ENCODE results near the gene ZNF536.

ZNF536 gene

DNA sequence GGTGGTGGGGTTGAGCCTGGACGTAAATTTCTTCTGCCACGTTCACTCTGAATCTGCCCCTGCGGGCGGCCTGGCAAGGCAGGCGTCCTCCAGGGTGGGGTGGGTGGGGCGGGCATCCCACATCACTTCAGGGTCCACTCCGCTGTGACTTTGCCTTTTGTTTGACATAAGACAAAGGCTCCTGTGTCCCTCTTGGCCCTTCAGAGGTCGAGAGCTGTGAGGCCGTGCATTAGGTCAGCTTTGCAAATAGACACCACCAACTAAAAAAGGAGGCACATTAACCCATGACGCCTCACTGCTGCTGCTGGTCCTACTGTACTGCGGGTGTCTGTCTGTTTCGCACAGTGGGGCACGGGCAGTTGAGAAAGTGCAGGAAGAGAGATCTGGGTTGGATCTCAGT lies 10.5 kb upstream of the ZNF536 start:
- POLR2A ChIA-PET (ENCODE audit: low non-redundant PET): no interaction called here
- DNase-seq (ENCODE audit: low spot score): no peak
- TF ChIP-seq, protein P1, sequence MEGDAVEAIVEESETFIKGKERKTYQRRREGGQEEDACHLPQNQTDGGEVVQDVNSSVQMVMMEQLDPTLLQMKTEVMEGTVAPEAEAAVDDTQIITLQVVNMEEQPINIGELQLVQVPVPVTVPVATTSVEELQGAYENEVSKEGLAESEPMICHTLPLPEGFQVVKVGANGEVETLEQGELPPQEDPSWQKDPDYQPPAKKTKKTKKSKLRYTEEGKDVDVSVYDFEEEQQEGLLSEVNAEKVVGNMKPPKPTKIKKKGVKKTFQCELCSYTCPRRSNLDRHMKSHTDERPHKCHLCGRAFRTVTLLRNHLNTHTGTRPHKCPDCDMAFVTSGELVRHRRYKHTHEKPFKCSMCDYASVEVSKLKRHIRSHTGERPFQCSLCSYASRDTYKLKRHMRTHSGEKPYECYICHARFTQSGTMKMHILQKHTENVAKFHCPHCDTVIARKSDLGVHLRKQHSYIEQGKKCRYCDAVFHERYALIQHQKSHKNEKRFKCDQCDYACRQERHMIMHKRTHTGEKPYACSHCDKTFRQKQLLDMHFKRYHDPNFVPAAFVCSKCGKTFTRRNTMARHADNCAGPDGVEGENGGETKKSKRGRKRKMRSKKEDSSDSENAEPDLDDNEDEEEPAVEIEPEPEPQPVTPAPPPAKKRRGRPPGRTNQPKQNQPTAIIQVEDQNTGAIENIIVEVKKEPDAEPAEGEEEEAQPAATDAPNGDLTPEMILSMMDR (conservative IDR thresholded peaks at IDR 0.05; ENCODE audit: low read depth): no peak
- H3K27ac ChIP-seq: no peak overlapping the region
- CTCF ChIA-PET: no interaction called here

DNA sequence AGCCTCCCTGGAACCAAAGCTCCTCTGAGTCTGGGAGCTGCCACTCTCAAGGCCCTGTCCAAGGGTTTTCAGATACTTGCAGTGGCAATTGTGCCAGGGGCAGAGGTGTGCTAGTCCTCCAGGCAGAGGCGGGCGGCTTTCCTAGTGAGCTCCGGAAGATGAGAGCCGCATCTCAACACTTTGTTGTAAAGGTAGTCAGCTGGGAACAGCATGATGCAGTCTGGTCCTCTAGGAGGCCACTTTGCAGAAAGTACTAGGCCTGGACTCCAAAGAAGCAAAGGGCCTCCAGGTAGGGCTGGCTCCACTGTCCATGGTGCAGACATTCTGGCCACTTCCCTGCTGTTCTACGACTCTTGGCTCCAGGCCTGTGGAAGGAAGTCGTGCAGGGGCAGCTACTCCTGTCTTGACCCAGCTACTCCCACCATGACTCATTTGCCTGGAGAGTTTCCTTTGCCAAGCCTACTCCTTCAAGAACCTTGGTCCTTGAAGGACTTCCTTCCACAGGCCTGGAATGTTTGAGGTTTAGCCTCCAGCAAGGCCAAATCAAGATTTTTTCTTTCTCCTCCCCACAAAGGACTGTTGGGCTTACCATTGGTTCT lies 9.9 kb upstream of the ZNF536 start:
- no peak overlapping the region for H3K27ac ChIP-seq
- DNase-seq (ENCODE audit: low spot score): no peak
- POLR2A ChIA-PET (ENCODE audit: low non-redundant PET): no interaction called here
- TF ChIP-seq, protein P1 (conservative IDR thresholded peaks at IDR 0.05; ENCODE audit: low read depth): no peak
- CTCF ChIA-PET: interaction anchor here (0.7 kb wide), 1 partner anchor 146 kb away, joined by 3 read pairs; no protein-coding TSS in a partner anchor

DNA sequence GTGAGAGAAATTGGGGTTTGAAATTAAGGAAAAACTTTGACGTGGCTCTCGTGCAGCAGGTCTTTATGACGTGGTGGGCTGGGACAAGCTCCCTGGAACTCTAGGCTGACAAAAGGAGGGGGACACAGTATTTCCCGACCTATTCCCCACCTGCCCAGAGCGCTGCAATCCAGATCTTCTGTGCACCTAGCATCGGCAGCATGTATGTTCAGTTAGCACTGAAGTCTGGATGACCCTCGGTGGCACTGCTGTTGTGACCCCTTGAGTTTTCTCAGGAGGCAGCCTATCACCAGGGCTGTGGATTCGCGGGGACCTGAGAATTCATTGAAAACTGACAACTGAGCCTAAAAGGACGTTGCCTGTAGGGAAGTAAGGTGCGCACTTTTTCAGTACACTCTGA lies 9.1 kb upstream of the ZNF536 start:
- ChIA-PET POLR2A (ENCODE audit: low non-redundant PET) (no interaction called here), CTCF (interaction anchor here (0.7 kb wide), 1 partner anchor 147 kb away, joined by 3 read pairs; no protein-coding TSS in a partner anchor)
- DNase-seq (ENCODE audit: low spot score): no peak
- no peak overlapping the region for H3K27ac ChIP-seq
- TF ChIP-seq, protein P1 (conservative IDR thresholded peaks at IDR 0.05; ENCODE audit: low read depth): no peak

DNA sequence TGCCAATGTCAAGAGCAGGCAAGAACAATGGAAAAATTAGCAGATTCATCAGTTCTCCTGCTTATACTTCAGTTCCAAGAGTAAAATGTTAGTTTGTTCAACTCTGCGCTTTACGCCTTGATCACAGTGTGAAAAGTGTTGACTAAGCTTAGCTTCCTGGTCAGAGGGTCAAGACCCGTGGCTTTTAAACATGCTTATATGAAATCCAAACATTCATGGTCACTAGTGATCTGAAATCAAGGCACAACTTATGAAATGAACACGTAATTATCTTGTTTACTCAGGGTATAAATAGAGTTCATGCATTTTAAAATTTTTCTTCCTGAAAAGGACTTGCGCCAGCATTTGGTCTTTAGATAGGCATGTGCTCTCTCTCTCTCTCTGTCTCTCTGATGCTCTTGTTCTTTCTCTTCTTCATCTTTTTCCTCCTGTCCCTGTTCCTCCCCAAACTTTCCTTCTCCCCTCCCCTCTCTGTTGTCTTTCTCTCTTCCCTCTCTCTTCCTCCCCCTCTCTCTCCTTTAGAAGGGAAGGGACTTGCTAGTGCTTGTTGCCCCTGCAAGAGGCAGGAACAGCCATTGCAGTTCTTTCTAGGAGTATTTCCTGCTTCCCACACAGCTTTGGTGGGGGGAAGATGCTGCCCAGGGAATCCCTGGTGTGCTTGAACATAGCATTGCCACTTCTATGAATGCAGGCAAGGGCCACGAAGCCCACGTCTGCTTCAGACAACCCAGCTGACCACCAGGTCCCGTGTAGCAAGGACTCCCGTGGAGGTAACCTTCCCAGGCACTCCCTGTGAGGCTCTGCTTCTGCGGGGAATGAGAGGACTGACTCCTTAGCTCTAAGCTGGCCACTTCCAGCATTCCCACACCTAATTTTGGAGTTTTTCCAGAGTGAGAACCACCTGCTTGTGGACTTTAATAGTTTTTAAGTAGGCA lies 7.1 kb upstream of the ZNF536 start:
- POLR2A ChIA-PET (ENCODE audit: low non-redundant PET): no interaction called here
- TF ChIP-seq, protein P1 (conservative IDR thresholded peaks at IDR 0.05; ENCODE audit: low read depth): no peak
- DNase-seq (ENCODE audit: low spot score): no peak
- H3K27ac ChIP-seq: no peak overlapping the region
- CTCF ChIA-PET: no interaction called here

DNA sequence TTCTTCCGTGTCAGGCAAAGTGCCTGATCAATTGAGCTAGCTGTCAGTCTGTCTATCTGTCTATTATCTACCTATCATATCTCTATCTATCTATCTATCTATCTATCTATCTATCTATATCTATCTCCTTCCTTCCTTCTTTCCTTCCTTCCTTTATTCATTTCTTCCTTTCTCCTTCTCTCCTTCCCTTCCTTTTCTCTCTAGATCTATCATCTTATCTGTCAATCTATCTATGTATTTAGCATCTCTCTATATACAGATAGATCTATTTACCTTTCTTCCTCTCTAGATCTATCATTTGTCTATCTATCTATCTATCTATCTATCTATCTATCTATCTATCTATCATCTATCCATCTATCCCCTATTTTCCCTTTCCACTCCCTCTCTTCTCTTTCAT lies 5.9 kb upstream of the ZNF536 start:
- no peak overlapping the region for H3K27ac ChIP-seq
- no peak for DNase-seq (ENCODE audit: low spot score)
- ChIA-PET CTCF (no interaction called here), POLR2A (ENCODE audit: low non-redundant PET) (no interaction called here)
- TF ChIP-seq, protein P1 (conservative IDR thresholded peaks at IDR 0.05; ENCODE audit: low read depth): no peak

DNA sequence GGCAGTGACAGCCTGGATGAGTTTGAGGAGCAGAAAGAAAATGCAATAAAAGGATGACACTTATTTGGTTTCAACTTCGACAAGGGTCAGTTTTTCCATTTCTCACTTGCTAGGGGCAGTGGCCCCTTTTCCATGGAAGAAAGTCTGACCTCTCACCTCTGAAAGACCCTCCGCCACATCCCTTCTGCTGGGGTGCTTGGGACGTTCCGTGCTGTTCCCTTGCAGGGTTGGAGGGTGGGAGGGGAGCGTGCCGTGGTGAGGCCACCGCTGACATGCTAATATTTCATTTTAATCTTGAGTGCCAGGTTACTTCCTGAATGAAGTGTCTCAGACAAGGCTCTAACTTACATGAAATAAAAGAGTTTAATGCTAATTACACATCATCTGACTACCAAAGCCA lies 5.2 kb upstream of the ZNF536 start:
- no peak overlapping the region for H3K27ac ChIP-seq
- no peak for DNase-seq (ENCODE audit: low spot score)
- POLR2A ChIA-PET (ENCODE audit: low non-redundant PET): no interaction called here
- CTCF ChIA-PET: no interaction called here
- TF ChIP-seq, protein P1 (conservative IDR thresholded peaks at IDR 0.05; ENCODE audit: low read depth): no peak

All from RWPE1 (cell line).